ENCODE results near the gene EXO1. TPM values are rescaled to one million over a fixed set of nuclear protein-coding genes. Genes with fewer than 3 reads are reported as not detected.
"Not testable (repeated sequence)": the region's sequence is repeated elsewhere in the genome, so short reads cannot be mapped to it uniquely, and the experiment has no call there.

Gene EXO1
- total RNA-seq, 1 experiment from 2014 or later, result 26.3 TPM

GRCh38 chr1:241825581-241825980, 22.4 kb upstream of the EXO1 start:
- TF ChIP-seq, protein P1, sequence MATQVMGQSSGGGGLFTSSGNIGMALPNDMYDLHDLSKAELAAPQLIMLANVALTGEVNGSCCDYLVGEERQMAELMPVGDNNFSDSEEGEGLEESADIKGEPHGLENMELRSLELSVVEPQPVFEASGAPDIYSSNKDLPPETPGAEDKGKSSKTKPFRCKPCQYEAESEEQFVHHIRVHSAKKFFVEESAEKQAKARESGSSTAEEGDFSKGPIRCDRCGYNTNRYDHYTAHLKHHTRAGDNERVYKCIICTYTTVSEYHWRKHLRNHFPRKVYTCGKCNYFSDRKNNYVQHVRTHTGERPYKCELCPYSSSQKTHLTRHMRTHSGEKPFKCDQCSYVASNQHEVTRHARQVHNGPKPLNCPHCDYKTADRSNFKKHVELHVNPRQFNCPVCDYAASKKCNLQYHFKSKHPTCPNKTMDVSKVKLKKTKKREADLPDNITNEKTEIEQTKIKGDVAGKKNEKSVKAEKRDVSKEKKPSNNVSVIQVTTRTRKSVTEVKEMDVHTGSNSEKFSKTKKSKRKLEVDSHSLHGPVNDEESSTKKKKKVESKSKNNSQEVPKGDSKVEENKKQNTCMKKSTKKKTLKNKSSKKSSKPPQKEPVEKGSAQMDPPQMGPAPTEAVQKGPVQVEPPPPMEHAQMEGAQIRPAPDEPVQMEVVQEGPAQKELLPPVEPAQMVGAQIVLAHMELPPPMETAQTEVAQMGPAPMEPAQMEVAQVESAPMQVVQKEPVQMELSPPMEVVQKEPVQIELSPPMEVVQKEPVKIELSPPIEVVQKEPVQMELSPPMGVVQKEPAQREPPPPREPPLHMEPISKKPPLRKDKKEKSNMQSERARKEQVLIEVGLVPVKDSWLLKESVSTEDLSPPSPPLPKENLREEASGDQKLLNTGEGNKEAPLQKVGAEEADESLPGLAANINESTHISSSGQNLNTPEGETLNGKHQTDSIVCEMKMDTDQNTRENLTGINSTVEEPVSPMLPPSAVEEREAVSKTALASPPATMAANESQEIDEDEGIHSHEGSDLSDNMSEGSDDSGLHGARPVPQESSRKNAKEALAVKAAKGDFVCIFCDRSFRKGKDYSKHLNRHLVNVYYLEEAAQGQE (IDR thresholded peaks at IDR 0.05; ENCODE audit: insufficient read depth in 1 of 2, low read depth in 2 of 2, low read length in 1 of 2), result no peak
- TF ChIP-seq TCF7L2 (IDR thresholded peaks at IDR 0.05; ENCODE audit: low read depth, low read length) (no peak), SIN3A (IDR thresholded peaks at IDR 0.05; ENCODE audit: borderline replicate concordance, insufficient read depth, low read depth, low read length) (no peak), CTCF (IDR thresholded peaks at IDR 0.05) (no peak)
- POLR2A ChIA-PET, result no interaction called here
- in situ Hi-C loops (cut with HindIII; ENCODE audit: low pct_unique_long_range_greater_than_20kb, low sequenced_read_pairs), result no loop called here
- Histone ChIP-seq H3K27ac (ENCODE audit: low read length) (no peak overlapping the region), H3K27me3 (ENCODE audit: control insufficient read depth, insufficient read depth, low read length) (no peaks in the 10 kb centered on the region), H3K36me3 (ENCODE audit: control insufficient read depth, insufficient read depth, low read length) (no peaks in the 10 kb centered on the region), H3K4me1 (ENCODE audit: control insufficient read depth, insufficient read depth, low read length) (no peaks in the 10 kb centered on the region), H3K4me3 (ENCODE audit: low read depth in 2 of 2, low read length in 2 of 2) (no peak overlapping the region), H3K9me3 (ENCODE audit: control insufficient read depth, insufficient read depth, low read depth, low read length) (no peaks in the 10 kb centered on the region)
- intact Hi-C loops (cut with micrococcal nuclease; ENCODE audit: unreplicated experiment), result no loop called here
- CTCF ChIA-PET, result interaction anchor here (0.6 kb wide), 1 partner anchor 471 kb away, joined by 9 read pairs; no protein-coding TSS in a partner anchor
- ATAC-seq (no peak), DNase-seq (ENCODE audit: low read depth, low spot score) (no peak)
- BruUV-seq (replicated peaks), result no TSS peak

GRCh38 chr1:241826613-241827012, 21.4 kb upstream of the EXO1 start:
- POLR2A ChIA-PET; H3K27ac ChIP-seq (ENCODE audit: low read length): not testable (repeated sequence)

DNA sequence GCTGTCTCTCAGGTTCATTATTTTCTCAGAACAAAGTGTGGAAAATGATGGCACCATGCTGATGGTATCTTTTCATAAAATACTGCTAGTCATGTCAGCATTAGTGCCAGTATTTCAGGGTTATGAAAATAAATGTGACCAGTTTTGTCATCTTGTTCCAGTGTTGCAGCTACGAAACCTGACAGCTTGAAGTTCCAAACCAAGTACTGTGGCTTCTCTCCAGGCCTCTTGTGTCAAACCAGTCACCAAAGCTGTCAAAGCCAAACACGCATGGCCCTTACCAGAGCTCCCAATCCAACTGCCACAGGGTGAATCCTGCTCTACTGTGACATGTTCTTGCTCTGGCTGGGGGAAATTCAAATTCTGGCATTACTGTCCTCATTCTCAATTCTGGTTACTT, 20.7 kb upstream of the EXO1 start:
- no TSS peak for BruUV-seq (replicated peaks)
- ChIA-PET POLR2A (no interaction called here), CTCF (no interaction called here)
- Histone ChIP-seq H3K9me3 (ENCODE audit: control insufficient read depth, insufficient read depth, low read depth, low read length) (no peaks in the 10 kb centered on the region), H3K27ac (ENCODE audit: low read length) (no peak overlapping the region), H3K4me3 (ENCODE audit: low read depth in 2 of 2, low read length in 2 of 2) (no peak overlapping the region), H3K4me1 (ENCODE audit: control insufficient read depth, insufficient read depth, low read length) (no peaks in the 10 kb centered on the region), H3K36me3 (ENCODE audit: control insufficient read depth, insufficient read depth, low read length) (no peaks in the 10 kb centered on the region), H3K27me3 (ENCODE audit: control insufficient read depth, insufficient read depth, low read length) (no peaks in the 10 kb centered on the region)
- in situ Hi-C loops (cut with HindIII; ENCODE audit: low pct_unique_long_range_greater_than_20kb, low sequenced_read_pairs), result no loop called here
- DNase-seq (ENCODE audit: low read depth, low spot score), result no peak
- intact Hi-C loops (cut with micrococcal nuclease; ENCODE audit: unreplicated experiment), result no loop called here
- TF ChIP-seq TCF7L2 (IDR thresholded peaks at IDR 0.05; ENCODE audit: low read depth, low read length) (no peak), POLR2AphosphoS5 (IDR thresholded peaks at IDR 0.05; ENCODE audit: low read depth, low read length) (no peak), CTCF (IDR thresholded peaks at IDR 0.05) (no peak)
- no peak for ATAC-seq

More at GRCh38 chr1:241826613-241827012, 21.4 kb upstream of the EXO1 start:
- DNase-seq (ENCODE audit: low read depth, low spot score); H3K4me1 ChIP-seq (ENCODE audit: control insufficient read depth, insufficient read depth, low read length); intact Hi-C loops (cut with micrococcal nuclease; ENCODE audit: unreplicated experiment); in situ Hi-C loops (cut with HindIII; ENCODE audit: low pct_unique_long_range_greater_than_20kb, low sequenced_read_pairs); CTCF ChIA-PET; BruUV-seq (replicated peaks); H3K27me3 ChIP-seq (ENCODE audit: control insufficient read depth, insufficient read depth, low read length); H3K4me3 ChIP-seq (ENCODE audit: low read depth in 2 of 2, low read length in 2 of 2); H3K9me3 ChIP-seq (ENCODE audit: control insufficient read depth, insufficient read depth, low read depth, low read length); H3K36me3 ChIP-seq (ENCODE audit: control insufficient read depth, insufficient read depth, low read length); ATAC-seq: not testable (repeated sequence)
